Stimulated activated CD4-positive, alpha-beta T cell treated with anti-CD3 and anti-CD28 coated beads, Interleukin-15, amount 100 ng/mL, for 1 hour (primary cell): ENCODE measurements around the gene C10orf105.

Source experiments
- DNase-seq, 2 donors: peaks; one replicate each; pipeline ENCODE4 v3.0.0-alpha.2; 2020; ENCODE audit warnings: low read depth in 1 of 2, low spot score in 1 of 2

Gene C10orf105

GRCh38 chr10:71700731-71701368 is 18.7 kb downstream of the C10orf105 start:
- no peak for DNase-seq

DNA sequence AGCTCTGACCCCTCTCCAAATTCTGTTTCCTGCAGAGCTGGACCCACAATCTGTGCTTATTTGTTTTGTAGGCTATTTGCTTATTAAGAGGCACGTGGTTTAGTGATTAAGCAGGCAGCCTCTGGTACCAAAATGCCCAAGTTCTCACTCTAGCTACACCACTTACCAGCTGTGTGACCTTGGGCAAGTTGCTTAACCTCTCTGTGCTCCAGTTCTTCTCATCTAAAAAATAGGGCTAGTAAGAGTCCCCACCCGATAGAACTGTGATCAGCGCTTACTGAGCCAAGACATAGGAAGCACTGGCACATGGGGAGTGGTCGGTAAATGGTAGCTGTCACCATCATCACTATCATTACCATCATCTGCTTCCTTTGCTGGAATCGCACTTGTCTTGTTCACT is 20.8 kb downstream of the C10orf105 start:
- DNase-seq = no peak

- DNase-seq = no peak
Measured at GRCh38 chr10:71697938-71698709, 21.5 kb downstream of the C10orf105 start.

DNA sequence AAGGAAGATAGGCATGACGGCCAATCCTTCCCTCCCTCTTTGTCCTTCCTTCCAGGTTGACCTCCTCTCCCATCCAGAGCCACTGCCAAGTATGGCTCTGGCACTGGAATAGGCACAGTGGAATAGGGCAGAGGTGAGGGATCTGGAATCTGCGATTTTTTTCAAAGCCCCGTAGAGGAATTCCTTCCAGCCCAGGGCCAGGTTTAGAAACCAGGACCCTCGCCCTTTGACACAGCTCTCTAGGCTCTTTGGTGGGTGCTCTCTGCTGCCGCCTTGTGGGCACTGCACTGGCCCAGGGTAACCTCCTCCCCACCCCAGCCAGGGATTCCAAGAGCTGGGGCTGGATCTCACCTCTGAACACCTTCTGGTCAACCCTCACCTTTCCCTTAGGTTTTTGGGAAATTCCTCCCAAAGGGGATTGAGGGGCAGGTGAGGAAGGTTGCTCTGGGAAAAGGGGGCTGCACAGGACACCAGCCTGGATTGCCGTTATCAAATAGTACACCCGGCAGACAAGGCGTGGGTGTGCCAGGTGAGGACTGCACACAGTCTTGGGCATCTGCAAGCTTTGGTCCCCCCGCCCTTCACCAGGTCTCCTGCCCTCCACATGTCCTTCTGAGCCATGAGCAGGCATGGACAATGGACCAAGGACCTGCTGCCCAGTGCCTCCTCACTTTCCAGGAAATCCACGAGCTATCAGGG is 22.8 kb downstream of the C10orf105 start:
- peak; percentile 40 to 64 for DNase-seq

DNA sequence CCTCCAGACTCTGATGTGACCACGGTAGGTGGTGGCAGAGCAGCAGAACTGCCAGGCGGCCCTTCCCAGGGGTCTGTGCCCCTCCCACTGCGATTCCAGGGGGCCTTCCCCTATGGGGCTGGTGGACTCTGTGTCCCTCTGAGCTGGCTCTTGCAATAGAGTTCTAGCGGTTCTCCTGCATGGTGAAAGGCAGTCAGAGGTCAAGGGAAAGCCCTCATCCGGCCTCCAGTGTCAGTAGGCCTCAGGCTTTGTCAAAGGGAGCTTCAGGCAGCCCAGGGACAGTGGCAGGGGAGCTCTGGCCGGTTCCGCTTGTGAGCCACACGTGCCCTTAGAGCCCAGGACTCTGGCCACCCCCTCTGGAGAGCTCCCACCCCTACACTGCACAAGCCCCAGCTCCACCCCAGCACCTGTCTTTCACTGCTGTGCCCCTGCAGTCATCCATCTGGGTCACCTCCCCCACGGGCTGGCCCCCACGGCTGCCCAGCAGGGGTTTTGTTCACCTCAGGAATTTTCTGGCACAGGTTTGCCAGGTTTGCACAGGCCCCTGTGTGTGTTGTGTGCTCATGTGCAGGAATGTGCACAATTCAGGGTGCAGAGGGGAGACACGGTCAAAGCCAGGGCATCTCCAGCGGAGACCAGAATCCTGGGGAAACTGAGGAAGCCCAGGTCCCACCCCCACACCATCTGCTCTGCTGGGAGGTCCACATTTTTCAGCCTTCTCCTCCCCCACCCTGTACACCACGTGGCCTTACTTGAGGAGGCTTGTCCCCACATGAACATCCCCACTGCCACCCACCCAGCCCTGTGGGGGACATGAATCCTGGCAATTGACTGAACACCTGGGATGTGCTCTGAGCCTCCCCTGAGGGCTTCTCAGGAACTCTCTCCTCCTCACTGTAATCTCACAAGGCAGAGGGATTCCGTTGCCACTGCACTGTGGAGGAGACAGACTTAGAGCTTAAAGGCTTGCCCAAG is 23.8 kb downstream of the C10orf105 start:
- no peak for DNase-seq

DNA sequence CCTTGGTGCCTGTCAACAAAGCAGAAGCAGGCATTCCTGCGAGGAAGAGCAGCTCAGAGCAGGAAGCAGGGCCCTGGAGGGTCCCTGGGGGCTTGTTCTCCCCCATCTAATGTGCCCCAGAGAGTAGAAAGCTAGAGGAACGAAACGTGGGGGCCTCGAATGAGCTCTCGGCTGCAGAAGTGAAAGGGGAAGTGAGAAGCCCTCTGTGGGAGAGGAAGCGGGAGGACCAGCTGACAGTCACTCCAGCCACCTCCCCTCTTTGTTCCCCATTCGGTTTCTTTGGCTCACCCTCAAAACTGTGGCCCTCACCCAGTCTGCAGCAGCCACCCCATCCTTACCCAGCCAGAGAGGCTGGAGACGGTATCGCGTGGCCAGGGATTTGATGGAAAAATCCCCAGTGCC is 25.0 kb downstream of the C10orf105 start:
- DNase-seq = no peak

DNA sequence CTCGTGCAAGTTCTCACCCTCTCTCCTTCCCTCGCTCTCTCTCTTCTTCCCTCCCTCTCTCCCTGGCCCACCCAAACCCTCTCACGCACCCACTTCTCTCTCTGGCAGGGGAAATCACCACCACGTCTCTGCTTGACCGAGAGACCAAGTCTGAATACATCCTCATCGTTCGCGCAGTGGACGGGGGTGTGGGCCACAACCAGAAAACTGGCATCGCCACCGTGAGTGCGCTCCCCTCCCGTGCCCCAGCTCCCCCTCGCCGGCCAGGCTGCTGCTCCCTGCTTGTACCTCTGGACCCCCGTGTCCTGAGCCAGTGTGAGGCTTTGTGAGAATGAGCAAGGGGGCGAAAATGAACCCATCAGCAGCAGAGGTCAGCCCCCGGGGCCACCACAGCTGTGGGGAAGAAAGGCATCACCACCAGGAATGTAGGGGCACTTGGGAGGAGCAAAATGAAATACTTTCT is 25.5 kb downstream of the C10orf105 start:
- no peak for DNase-seq

GRCh38 chr10:71693377-71693776 is 26.2 kb downstream of the C10orf105 start:
- no peak for DNase-seq

- no peak for DNase-seq
Measured at GRCh38 chr10:71692598-71693306, 26.8 kb downstream of the C10orf105 start.

DNA sequence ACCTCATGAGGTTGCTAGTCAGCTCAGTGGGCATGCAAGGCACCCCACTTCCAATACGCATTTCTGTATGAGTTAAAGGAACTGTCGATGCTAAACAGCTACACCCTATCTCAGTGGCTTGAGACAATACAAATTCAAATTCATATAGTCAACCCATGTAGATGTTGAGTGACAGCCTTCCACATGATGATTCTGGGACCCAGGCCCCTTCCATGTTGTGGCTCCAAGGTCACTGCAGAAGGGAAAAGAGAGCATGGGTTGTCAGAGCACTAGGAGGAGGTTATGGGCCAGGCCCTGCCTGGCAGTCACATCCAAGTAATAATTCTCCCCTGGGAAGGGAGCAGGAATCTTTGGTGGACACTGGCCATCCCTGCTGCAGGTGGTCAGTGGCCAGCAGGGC is 28.2 kb downstream of the C10orf105 start:
- no peak for DNase-seq

- DNase-seq = no peak
Measured at GRCh38 chr10:71690094-71690720, 29.4 kb downstream of the C10orf105 start.

GRCh38 chr10:71688256-71688655 is 31.3 kb downstream of the C10orf105 start:
- DNase-seq = no peak

DNA sequence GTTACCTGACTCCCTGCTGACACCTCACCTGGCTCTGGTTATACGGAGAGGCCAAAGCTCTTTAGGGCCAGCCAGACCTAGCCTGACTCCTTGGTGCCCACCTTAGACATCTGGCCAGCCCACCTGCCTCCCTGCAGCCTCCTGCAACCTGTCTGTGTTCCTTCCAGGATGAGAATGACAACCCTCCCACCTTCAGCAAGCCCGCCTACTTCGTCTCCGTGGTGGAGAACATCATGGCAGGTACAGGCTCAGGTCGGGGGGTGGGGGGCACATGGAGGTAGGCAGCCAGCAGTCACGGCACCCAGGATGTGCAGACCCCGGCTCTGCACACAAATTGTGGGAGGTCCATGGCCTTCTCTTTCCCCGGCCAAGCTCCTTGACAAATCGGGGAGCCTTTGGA is 32.1 kb downstream of the C10orf105 start:
- DNase-seq = no peak

DNA sequence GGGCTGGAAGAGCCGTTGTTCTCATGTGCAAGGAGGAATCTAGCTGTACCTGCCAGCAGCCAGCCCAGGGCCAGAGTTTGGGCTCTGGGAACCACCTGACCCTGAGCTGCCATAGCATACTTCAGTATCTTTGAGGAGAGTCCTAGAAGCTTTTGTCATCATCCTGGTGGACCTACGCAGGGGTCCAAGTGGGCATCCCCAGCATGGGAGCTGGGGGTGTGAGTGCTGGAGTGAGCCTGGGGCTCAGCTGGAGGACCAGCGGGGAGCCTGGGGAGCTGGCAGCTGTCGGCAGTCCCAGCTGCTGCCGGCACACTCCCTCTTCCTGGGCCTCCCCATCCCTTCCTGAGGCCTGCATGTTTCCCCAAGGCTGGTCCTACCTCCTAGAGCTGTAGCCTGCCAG is 32.5 kb downstream of the C10orf105 start:
- no peak for DNase-seq

DNA sequence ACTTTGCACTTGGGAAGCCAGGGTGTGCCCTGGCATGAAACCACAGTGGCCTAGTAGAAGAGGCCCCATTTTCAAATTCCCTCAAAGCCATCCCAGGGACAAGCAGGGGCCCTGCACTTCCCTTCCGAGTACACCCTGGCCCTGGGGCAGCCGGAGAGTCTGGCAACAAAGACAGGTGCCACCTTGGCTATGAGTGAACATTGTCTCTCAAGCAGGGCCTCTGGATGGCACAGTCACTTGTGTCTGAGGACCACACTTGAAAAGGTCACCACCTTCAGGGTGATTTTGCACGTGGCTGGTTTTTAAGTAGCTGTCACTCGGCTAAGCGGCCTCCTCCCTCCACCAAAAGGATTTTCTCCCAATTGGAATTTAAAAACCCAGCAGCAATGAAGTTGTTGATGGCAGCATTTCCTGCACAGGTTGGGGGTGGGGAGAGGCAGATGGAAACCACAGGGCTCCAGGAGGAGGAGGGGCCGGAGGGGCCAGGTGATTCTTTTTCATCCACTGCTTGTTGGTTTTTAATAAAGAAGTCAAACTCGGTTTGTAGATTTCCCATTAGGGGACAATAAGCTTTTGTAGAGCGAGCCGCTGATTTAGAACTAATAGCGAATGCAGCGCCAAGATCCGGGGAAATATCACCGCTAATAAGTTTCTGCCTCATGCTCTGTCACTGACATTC is 33.9 kb downstream of the C10orf105 start:
- no peak for DNase-seq

DNA sequence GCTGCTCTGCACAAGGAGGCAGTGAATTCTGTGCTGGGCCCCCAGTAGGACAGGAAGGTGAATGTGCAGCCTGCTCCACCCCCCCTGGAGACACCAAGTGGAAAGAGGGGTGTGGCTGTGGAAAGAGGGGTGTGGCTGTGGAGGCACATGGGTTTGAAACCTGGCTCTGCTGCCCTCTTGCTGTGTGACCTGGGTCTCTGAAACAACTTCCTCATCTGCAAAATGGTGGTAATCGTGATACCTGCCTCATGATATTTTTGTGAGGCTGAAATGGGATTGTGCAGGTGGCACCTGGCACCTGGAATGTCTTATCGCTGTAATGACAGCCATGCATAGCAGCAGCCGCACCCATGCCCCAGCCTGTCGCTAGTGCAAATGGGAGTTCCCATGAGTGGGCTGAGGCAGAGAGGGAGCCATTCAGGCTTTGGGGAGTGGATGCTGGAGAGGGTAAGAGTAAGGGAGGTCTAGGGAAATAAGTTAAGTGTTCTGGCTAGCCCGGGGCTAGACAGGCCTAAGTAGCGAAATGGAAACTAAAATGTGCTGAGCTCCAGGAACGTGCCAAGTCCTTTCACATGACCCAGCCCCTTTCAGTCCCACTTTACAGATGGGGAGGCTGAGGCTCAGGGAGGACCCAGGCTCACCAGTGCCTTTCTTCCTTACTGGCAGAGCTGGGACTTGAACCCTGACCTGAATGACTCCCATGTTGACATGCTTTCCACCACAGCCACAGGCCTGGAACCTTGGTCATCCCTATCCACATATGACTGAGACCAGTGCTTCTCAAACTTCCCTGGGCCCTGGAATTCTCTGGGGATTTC is 35.0 kb downstream of the C10orf105 start:
- DNase-seq = no peak

- DNase-seq = no peak
Measured at GRCh38 chr10:71683301-71683700, 36.3 kb downstream of the C10orf105 start.

- DNase-seq = no peak
Measured at GRCh38 chr10:71681977-71682376, 37.6 kb downstream of the C10orf105 start.
